HCT116 (cell line): ENCODE data around the gene TAF11L7. TPM values are rescaled to one million over a fixed set of nuclear protein-coding genes. Genes with fewer than 3 reads are reported as not detected.
"Not testable (repeated sequence)": the region's sequence is repeated elsewhere in the genome, so short reads cannot be mapped to it uniquely, and the experiment has no call there.

Source experiments
- ATAC-seq: fragments of 200-7000 bp; cut with Tn5 transposase; 2 replicates; pipeline ENCODE4 v1.9.1; 2020; ENCODE audit warnings: mild to moderate bottlenecking, moderate library complexity
- BruUV-seq: library from RNA; stranded (reverse); fragments of 400-500 nt; replicated peaks from 2 replicates; lab custom pipeline; 2021; lab: Mats Ljungman, UMichigan
- CTCF ChIA-PET: fragments of 300-600 bp; sonication (Branson Sonifier 250); formaldehyde crosslinking; loops from one replicate; lab custom pipeline; 2021; ENCODE audit warnings: antibody characterized with exemption; lab: Charles Lee
- POLR2A ChIA-PET: fragments of 300-600, 350-600 bp; sonication (Branson Sonifier 250); formaldehyde crosslinking; loops from one replicate; lab custom pipeline; 2021; ENCODE audit warnings: antibody characterized with exemption; lab: Charles Lee
- RAD21 ChIA-PET, 2 experiments: fragments of 300-600 bp; sonication (Branson Sonifier 250); formaldehyde crosslinking; loops; one replicate each; lab custom pipeline; 2023; ENCODE audit warnings: low total read pairs in 2 of 2; ENCODE audit not compliant: uncharacterized antibody in 2 of 2, unreplicated experiment in 2 of 2, low non-redundant PET in 1 of 2; lab: Charles Lee
- DNase-seq: peaks from one replicate; pipeline ENCODE4 v3.0.0-alpha.2; 2010; ENCODE audit warnings: low read depth, low spot score
- H2AFZ ChIP-seq: fragments of 200-600 bp; shearing (Covaris generic), sonication (generic); 2 replicates; pipeline ENCODE4 v1.6.1; 2017; ENCODE audit warnings: low read depth, mixed run types, mixed read lengths, antibody characterized with exemption, low read length; ENCODE audit not compliant: poor library complexity, severe bottlenecking
- H3K27ac ChIP-seq: 2 replicates; pipeline ENCODE4 v1.5.1; 2012; ENCODE audit warnings: low read depth, low read length
- H3K27me3 ChIP-seq: fragments of 200-600 bp; sonication (generic); 2 replicates; pipeline ENCODE4 v1.6.1; 2016; ENCODE audit warnings: mixed run types, low read length, mixed read lengths; ENCODE audit not compliant: insufficient read depth
- H3K36me3 ChIP-seq, 2 experiments: fragments of 200-500 bp in 1 of 2; fragments of 200-600 bp in 1 of 2; sonication (Bioruptor generic) in 1 of 2; sonication (generic) in 1 of 2; 2 replicates each; pipeline versions ENCODE4 v1.5.1 to v1.6.1; 2014 to 2016; ENCODE audit warnings: low read length in 2 of 2, inconsistent platforms in 1 of 2, mixed read lengths in 1 of 2, mixed run types in 1 of 2; ENCODE audit not compliant: insufficient read depth in 2 of 2, control insufficient read depth in 1 of 2
- H3K4me1 ChIP-seq, 2 experiments: fragments of 200-600 bp in 1 of 2; sonication (generic) in 1 of 2; 2 replicates each; pipeline versions ENCODE4 v1.5.1 to v1.6.1; 2012 to 2017; ENCODE audit warnings: low read length in 2 of 2, inconsistent platforms in 1 of 2, mild to moderate bottlenecking in 1 of 2, mixed read lengths in 1 of 2, mixed run types in 1 of 2, moderate library complexity in 1 of 2; ENCODE audit not compliant: insufficient read depth in 2 of 2, control insufficient read depth in 1 of 2
- H3K4me2 ChIP-seq: fragments of 200-600 bp; sonication (generic); 2 replicates; pipeline ENCODE4 v1.6.1; 2017; ENCODE audit warnings: mixed run types, low read length, mixed read lengths
- H3K4me3 ChIP-seq, 2 experiments: fragments of 200-600 bp in 1 of 2; sonication (generic) in 1 of 2; replicated peaks in 1 of 2; 2 replicates each; pipeline ENCODE4 v1.5.1; 2011 to 2016; ENCODE audit warnings: low read length in 2 of 2, control low read depth in 1 of 2, low read depth in 1 of 2, mild to moderate bottlenecking in 1 of 2, mixed read lengths in 1 of 2, mixed run types in 1 of 2
- H3K79me2 ChIP-seq: fragments of 200-600 bp; sonication (generic); 2 replicates; pipeline ENCODE4 v1.6.1; 2017; ENCODE audit warnings: mild to moderate bottlenecking, mixed run types, low read length, moderate library complexity, mixed read lengths; ENCODE audit not compliant: insufficient read depth
- H3K9ac ChIP-seq: fragments of 200-600 bp; sonication (generic); 2 replicates; pipeline ENCODE4 v1.6.1; 2016; ENCODE audit warnings: low read length, mixed read lengths
- H3K9me2 ChIP-seq: fragments of 200-600 bp; sonication (generic), shearing (Covaris generic); 2 replicates; pipeline ENCODE4 v1.6.1; 2017; ENCODE audit warnings: mixed run types, mild to moderate bottlenecking, moderate library complexity; ENCODE audit not compliant: insufficient read depth
- H3K9me3 ChIP-seq, 2 experiments: fragments of 200-500 bp in 1 of 2; fragments of 200-600 bp in 1 of 2; sonication (Bioruptor generic) in 1 of 2; sonication (generic) in 1 of 2; 2 replicates each; pipeline ENCODE4 v1.6.1; 2014 to 2017; ENCODE audit warnings: low read length in 2 of 2, mixed read lengths in 2 of 2, inconsistent platforms in 1 of 2, low read depth in 1 of 2, mild to moderate bottlenecking in 1 of 2, mixed run types in 1 of 2, moderate library complexity in 1 of 2; ENCODE audit not compliant: control insufficient read depth in 1 of 2, insufficient read depth in 1 of 2
- H4K20me1 ChIP-seq: fragments of 200-600 bp; sonication (generic), shearing (Covaris generic); 2 replicates; pipeline ENCODE4 v1.6.1; 2017; ENCODE audit warnings: mixed run types, mild to moderate bottlenecking, moderate library complexity; ENCODE audit not compliant: insufficient read depth
- intact Hi-C: fragments of 100-400 bp; cut with micrococcal nuclease; formaldehyde crosslinking; loops from 2 replicates; pipeline ENCODE4 v1.10.0; 2022
- total RNA-seq: library from RNA; stranded (reverse); gene quantifications from one replicate; pipeline ENCODE4 v1.2.1, GENCODE V29; 2021; ENCODE audit not compliant: unreplicated experiment

The TAF11L7 gene
- total RNA-seq, 1 experiment from 2014 or later, result not detected

DNA sequence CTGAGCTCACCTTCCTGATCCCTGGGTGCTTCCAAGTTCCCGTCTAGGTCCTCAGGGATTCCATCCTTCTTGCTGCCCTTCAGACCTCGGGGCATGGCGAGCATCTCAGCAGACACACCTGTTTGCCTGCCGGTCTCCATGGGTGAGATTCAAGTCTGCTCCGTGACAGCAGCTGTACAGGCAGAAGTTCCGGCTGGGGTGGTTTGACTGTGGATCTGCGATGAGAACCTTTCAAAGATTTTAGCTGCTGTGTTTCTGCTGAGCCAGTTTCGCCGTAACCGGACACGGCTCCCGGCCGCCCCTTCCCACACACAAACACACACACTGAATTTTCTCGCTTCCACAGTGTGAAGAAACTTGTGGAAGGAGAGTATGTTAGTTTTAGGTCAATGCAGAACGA is 8.7 kb upstream of the TAF11L7 start, which contains the start of gene TAF11L9:
TAF11L9 (minus strand) TSS at position 140 of the 400 bp plus-strand sequence.
- H3K9ac ChIP-seq, H3K36me3 ChIP-seq, POLR2A ChIA-PET, H3K27me3 ChIP-seq, ATAC-seq, H3K4me2 ChIP-seq, BruUV-seq, H3K9me3 ChIP-seq, DNase-seq, H3K4me1 ChIP-seq, H4K20me1 ChIP-seq, H2AFZ ChIP-seq, H3K79me2 ChIP-seq, H3K27ac ChIP-seq, RAD21 ChIA-PET, H3K9me2 ChIP-seq, intact Hi-C loops, CTCF ChIA-PET, H3K4me3 ChIP-seq: not testable (repeated sequence)

GRCh38 chr5:17590860-17591259 is 5.3 kb upstream of the TAF11L7 start, which contains the start of gene TAF11L8:
TAF11L8 (minus strand) TSS chr5:17590960.
- H3K9me2 ChIP-seq, H3K9me3 ChIP-seq, H3K27ac ChIP-seq, H3K79me2 ChIP-seq, CTCF ChIA-PET, H4K20me1 ChIP-seq, BruUV-seq, POLR2A ChIA-PET, ATAC-seq, H3K4me2 ChIP-seq, DNase-seq, H3K4me3 ChIP-seq, H2AFZ ChIP-seq, H3K4me1 ChIP-seq, RAD21 ChIA-PET, H3K36me3 ChIP-seq, H3K9ac ChIP-seq, intact Hi-C loops, H3K27me3 ChIP-seq: not testable (repeated sequence)

Other genes starting within 250 kb of the TAF11L7 start
- gene TAF11L2, start 87.5 kb downstream of the TAF11L7 start, total RNA-seq, result not detected
- gene TAF11L3, start 67.4 kb downstream of the TAF11L7 start, total RNA-seq, result not detected
- gene TAF11L4, start 64.0 kb downstream of the TAF11L7 start, total RNA-seq, result not detected
- gene TAF11L5, start 60.5 kb downstream of the TAF11L7 start, total RNA-seq, result not detected
- gene TAF11L6, start 57.1 kb downstream of the TAF11L7 start, total RNA-seq, result not detected
- gene TAF11L8, start 5.2 kb upstream of the TAF11L7 start, total RNA-seq, result not detected
- not detected for gene TAF11L9, start 8.6 kb upstream of the TAF11L7 start, total RNA-seq
- not detected for gene TAF11L10, start 12.1 kb upstream of the TAF11L7 start, total RNA-seq
- gene TAF11L11, start 18.4 kb upstream of the TAF11L7 start, total RNA-seq, result not detected
- gene TAF11L12, start 24.6 kb upstream of the TAF11L7 start, total RNA-seq, result not detected
- gene TAF11L13, start 46.3 kb upstream of the TAF11L7 start, total RNA-seq, result not detected
- gene TAF11L14, start 48.7 kb upstream of the TAF11L7 start, total RNA-seq, result not detected